CD14-positive monocyte (primary cell): ENCODE results near the gene FAM13A. TPM values are rescaled to one million over a fixed set of nuclear protein-coding genes. Genes with fewer than 3 reads are reported as not detected.

ENCODE experiments used
- DNase-seq, 3 donors: peaks; one replicate each; pipeline ENCODE4 v3.0.0-alpha.2; 2011 to 2022
- H2AFZ ChIP-seq: 2 replicates; pipeline ENCODE4 v1.6.0; 2012; ENCODE audit warnings: mild to moderate bottlenecking, low read depth, low read length, inconsistent platforms; ENCODE audit not compliant: insufficient read depth, poor library complexity, severe bottlenecking
- H3K27ac ChIP-seq, 2 donors: 1 replicate in 1 of 2; 2 replicates in 1 of 2; pipeline ENCODE4 v1.5.1; 2012 to 2013; ENCODE audit warnings: low read length in 2 of 2, control low read depth in 1 of 2, inconsistent platforms in 1 of 2, low read depth in 1 of 2, mild to moderate bottlenecking in 1 of 2
- H3K27me3 ChIP-seq, 2 donors: one replicate each; pipeline versions ENCODE4 v1.6.0 to v1.6.1; 2011 to 2013; ENCODE audit warnings: low read length in 2 of 2; ENCODE audit not compliant: control insufficient read depth in 2 of 2, insufficient read depth in 2 of 2
- H3K36me3 ChIP-seq, 2 donors: replicated peaks in 1 of 2; 1 replicate in 1 of 2; 2 replicates in 1 of 2; pipeline versions ENCODE4 v1.5.1 to v1.6.1; 2012 to 2013; ENCODE audit warnings: low read length in 2 of 2, control low read depth in 1 of 2, inconsistent platforms in 1 of 2, mild to moderate bottlenecking in 1 of 2; ENCODE audit not compliant: insufficient read depth in 2 of 2, control insufficient read depth in 1 of 2
- H3K4me1 ChIP-seq, 2 donors: 1 replicate in 1 of 2; 2 replicates in 1 of 2; pipeline versions ENCODE4 v1.5.1 to v1.6.1; 2012 to 2013; ENCODE audit warnings: low read length in 2 of 2, control low read depth in 1 of 2, inconsistent platforms in 1 of 2, mild to moderate bottlenecking in 1 of 2, moderate library complexity in 1 of 2; ENCODE audit not compliant: insufficient read depth in 2 of 2, control insufficient read depth in 1 of 2
- H3K4me2 ChIP-seq: replicated peaks from 2 replicates; pipeline ENCODE3; 2012; ENCODE audit warnings: low read length, moderate library complexity, mild to moderate bottlenecking; ENCODE audit not compliant: poor library complexity, severe bottlenecking; ENCODE audit errors: extremely low read depth
- H3K4me3 ChIP-seq, 3 experiments: fragments of 200-600 bp in 1 of 3; sonication (generic) in 1 of 3; replicated peaks in 1 of 3; 1 replicate in 2 of 3; 2 replicates in 1 of 3; pipeline ENCODE4 v1.5.1; 2011 to 2013; ENCODE audit warnings: low read length in 3 of 3, mild to moderate bottlenecking in 3 of 3, control low read depth in 2 of 3, low read depth in 2 of 3, inconsistent platforms in 1 of 3, moderate library complexity in 1 of 3
- H3K79me2 ChIP-seq: 2 replicates; pipeline ENCODE4 v1.6.0; 2012; ENCODE audit warnings: mild to moderate bottlenecking, control low read depth, inconsistent platforms, low read length, moderate library complexity; ENCODE audit not compliant: insufficient read depth
- H3K9ac ChIP-seq: 2 replicates; pipeline ENCODE4 v1.6.0; 2017; ENCODE audit warnings: low read length, mild to moderate bottlenecking; ENCODE audit not compliant: insufficient read depth, poor library complexity, severe bottlenecking
- H3K9me3 ChIP-seq, 2 donors: replicated peaks in 1 of 2; 1 replicate in 1 of 2; 2 replicates in 1 of 2; pipeline versions ENCODE4 v1.5.1 to v1.6.1; 2012 to 2013; ENCODE audit warnings: low read length in 2 of 2, control low read depth in 1 of 2; ENCODE audit not compliant: control insufficient read depth in 1 of 2, insufficient read depth in 1 of 2
- H4K20me1 ChIP-seq: 2 replicates; pipeline ENCODE4 v1.6.0; 2012; ENCODE audit warnings: mild to moderate bottlenecking, low read length, control low read depth, moderate library complexity; ENCODE audit not compliant: insufficient read depth
- H3K27ac Mint-ChIP-seq, 7 donors: one replicate each; pipeline ENCODE4 v1.8.0; 2020; ENCODE audit warnings: mild to moderate bottlenecking in 7 of 7, mixed read lengths in 7 of 7, moderate library complexity in 6 of 7, inconsistent platforms in 2 of 7
- H3K27me3 Mint-ChIP-seq, 3 donors: one replicate each; pipeline ENCODE4 v1.8.0; 2021 to 2022; ENCODE audit warnings: low read depth in 3 of 3, mild to moderate bottlenecking in 3 of 3, mixed read lengths in 3 of 3, moderate library complexity in 3 of 3, inconsistent platforms in 1 of 3
- H3K36me3 Mint-ChIP-seq, 2 donors: one replicate each; pipeline ENCODE4 v1.8.0; 2020; ENCODE audit warnings: mixed read lengths in 2 of 2, inconsistent platforms in 1 of 2, mild to moderate bottlenecking in 1 of 2
- H3K4me1 Mint-ChIP-seq: one replicate; pipeline ENCODE4 v1.8.0; 2020; ENCODE audit warnings: mild to moderate bottlenecking, mixed read lengths
- H3K4me3 Mint-ChIP-seq, 2 donors: one replicate each; pipeline ENCODE4 v1.8.0; 2020; ENCODE audit warnings: mild to moderate bottlenecking in 2 of 2, mixed read lengths in 2 of 2, moderate library complexity in 1 of 2
- H3K9me3 Mint-ChIP-seq, 7 donors: one replicate each; pipeline ENCODE4 v1.8.0; 2020 to 2022; ENCODE audit warnings: mixed read lengths in 7 of 7, mild to moderate bottlenecking in 6 of 7, moderate library complexity in 6 of 7, inconsistent platforms in 2 of 7
- CTCF ChIP-seq: fragments of 200-600 bp; IDR thresholded peaks from one replicate; pipeline ENCODE4 v1.8.0; 2022; ENCODE audit warnings: antibody characterized with exemption, mild to moderate bottlenecking
- WGBS: methylation state at CpG from one replicate; pipeline ENCODE4 v1.1.5; 2013; ENCODE audit warnings: missing lambda C conversion rate; ENCODE audit not compliant: insufficient coverage; 5-methylcytosine and 5-hydroxymethylcytosine counted together
- intact Hi-C, 2 donors: fragments of 100-400 bp; cut with micrococcal nuclease; formaldehyde crosslinking; loops; one replicate each; pipeline versions ENCODE4 v1.15.0 to v1.15.1; 2023
- polyA plus RNA-seq, 3 donors: library from polyadenylated mRNA; depleted of rRNA in 1 of 3; unstranded in 2 of 3; stranded (reverse) in 1 of 3; fragments of 300-500 nt in 2 of 3; fragments of >200 nt in 1 of 3; fragmentation: Illumina TruSeq in 2 of 3; gene quantifications; 1 replicate in 2 of 3; 2 replicates in 1 of 3; pipeline ENCODE4 v1.2.3, GENCODE V29; 2012 to 2021

FAM13A gene
- polyA plus RNA-seq, 3 donors, result 5.3 to 20.0 (median 6.5) TPM

GRCh38 chr4:89001647-89002445 lies 55.1 kb downstream of the FAM13A start:
- Mint-ChIP-seq H3K27me3 (peaks cover 0 to 2% (median 1%) of the 10 kb centered on the region in 3 donors), H3K4me1 (peaks cover 7% of the 10 kb centered on the region), H3K4me3 (no peak overlapping the region), H3K9me3 (peaks cover 0 to 4% (median 0%) of the 10 kb centered on the region in 7 donors), H3K27ac (no peak overlapping the region), H3K36me3 (no peaks in the 10 kb centered on the region)
- no peak for TF ChIP-seq CTCF
- no peak overlapping the region for H2AFZ ChIP-seq
- 100% methylated on average over 2 of the region's 9 CpGs for WGBS
- intact Hi-C loops, result no loop called here
- H3K4me1 ChIP-seq, result peaks cover 4 to 10% of the 10 kb centered on the region in 2 donors
- no peak overlapping the region for H3K27ac ChIP-seq
- H3K79me2 ChIP-seq, result no peaks in the 10 kb centered on the region
- H3K4me3 ChIP-seq, result no peak overlapping the region
- no peaks in the 10 kb centered on the region for H3K36me3 ChIP-seq
- H3K9ac ChIP-seq, result no peak overlapping the region
- DNase-seq, result no peak
- H3K27me3 ChIP-seq, result no peaks in the 10 kb centered on the region
- no peak overlapping the region for H3K4me2 ChIP-seq
- H3K9me3 ChIP-seq, result no peaks in the 10 kb centered on the region
- no peaks in the 10 kb centered on the region for H4K20me1 ChIP-seq

GRCh38 chr4:89000844-89001360 lies 56.1 kb downstream of the FAM13A start:
- no peak overlapping the region for H3K9ac ChIP-seq
- intact Hi-C loops, result no loop called here
- no peak overlapping the region for H3K4me3 ChIP-seq
- TF ChIP-seq CTCF, result no peak
- Mint-ChIP-seq H3K9me3 (peaks cover 0 to 6% (median 2%) of the 10 kb centered on the region in 7 donors), H3K27me3 (peaks cover 0 to 2% (median 1%) of the 10 kb centered on the region in 3 donors), H3K4me1 (peaks cover 7% of the 10 kb centered on the region), H3K27ac (peak overlapping the region in 1 of 7 donors; percentile 62), H3K36me3 (no peaks in the 10 kb centered on the region), H3K4me3 (no peak overlapping the region)
- no peaks in the 10 kb centered on the region for H4K20me1 ChIP-seq
- no peak overlapping the region for H2AFZ ChIP-seq
- peaks cover 4 to 10% of the 10 kb centered on the region in 2 donors for H3K4me1 ChIP-seq
- H3K79me2 ChIP-seq, result no peaks in the 10 kb centered on the region
- H3K36me3 ChIP-seq, result no peaks in the 10 kb centered on the region
- peak; percentile 32 to 73 (median 57) for DNase-seq
- no peak overlapping the region for H3K4me2 ChIP-seq
- H3K9me3 ChIP-seq, result no peaks in the 10 kb centered on the region
- WGBS, result no CpG with 5 or more reads among the region's 3 CpGs
- H3K27me3 ChIP-seq, result no peaks in the 10 kb centered on the region
- H3K27ac ChIP-seq, result no peak overlapping the region
